SK-N-SH treated with all-trans-retinoic acid at 6 μM for 48 hours (cell line): Measurements from ENCODE around the gene PGC.

Source experiments
- ARNTL ChIP-seq: fragments of 450-650 bp; formaldehyde crosslinking; IDR thresholded peaks from 2 replicates; pipeline ENCODE4 v1.5.0; 2020; ENCODE audit warnings: low read depth, mild to moderate bottlenecking, moderate library complexity, borderline replicate concordance
- BACH2 ChIP-seq: fragments of 250-450 bp; sonication (Bioruptor Pico); IDR thresholded peaks from 2 replicates; pipeline ENCODE4 v1.9.0; 2021; ENCODE audit warnings: mild to moderate bottlenecking, borderline replicate concordance
- CREB5 ChIP-seq: fragments of 250-450 bp; sonication (Bioruptor Pico); IDR thresholded peaks from 2 replicates; pipeline ENCODE4 v1.5.1; 2020; ENCODE audit warnings: low read depth, mild to moderate bottlenecking, moderate library complexity
- ESRRG ChIP-seq: fragments of 250-450 bp; sonication (Bioruptor Pico); IDR thresholded peaks from 2 replicates; pipeline ENCODE4 v1.6.1; 2021; ENCODE audit warnings: mild to moderate bottlenecking
- GLIS3 ChIP-seq: fragments of 250-450 bp; sonication (Bioruptor Pico); IDR thresholded peaks from 2 replicates; pipeline ENCODE4 v1.5.0; 2020; ENCODE audit warnings: mild to moderate bottlenecking, moderate library complexity
- ISL1 ChIP-seq: fragments of 250-450 bp; sonication (Bioruptor Pico); IDR thresholded peaks from 2 replicates; pipeline ENCODE4 v2.1.2; 2022; ENCODE audit warnings: mild to moderate bottlenecking, moderate library complexity
- PATZ1 ChIP-seq: fragments of 250-450 bp; sonication (Bioruptor Pico); IDR thresholded peaks from 2 replicates; pipeline ENCODE4 v1.8.0; 2020; ENCODE audit warnings: mild to moderate bottlenecking, moderate library complexity, borderline replicate concordance
- PPARA ChIP-seq: fragments of 250-450 bp; sonication (Bioruptor Pico); IDR thresholded peaks from 2 replicates; pipeline ENCODE4 v1.5.0; 2020; ENCODE audit warnings: mild to moderate bottlenecking, borderline replicate concordance
- RARB ChIP-seq: fragments of 250-450 bp; sonication (Bioruptor Pico); IDR thresholded peaks from 2 replicates; pipeline ENCODE4 v1.8.0; 2021; ENCODE audit warnings: mild to moderate bottlenecking, moderate library complexity
- TOX ChIP-seq: fragments of 250-450 bp; sonication (Bioruptor Pico); IDR thresholded peaks from 2 replicates; pipeline ENCODE4 v1.8.0; 2021; ENCODE audit warnings: mild to moderate bottlenecking, moderate library complexity, borderline replicate concordance
- ZFP3 ChIP-seq: fragments of 250-450 bp; sonication (Bioruptor Pico); IDR thresholded peaks from 2 replicates; pipeline ENCODE4 v1.5.0; 2020; ENCODE audit warnings: mild to moderate bottlenecking, moderate library complexity
- ZFP30 ChIP-seq: fragments of 450-650 bp; formaldehyde crosslinking; IDR thresholded peaks from 2 replicates; pipeline ENCODE4 v1.5.0; 2022; ENCODE audit warnings: mild to moderate bottlenecking, moderate library complexity
- ZNF70 ChIP-seq: fragments of 450-650 bp; formaldehyde crosslinking; IDR thresholded peaks from 2 replicates; pipeline ENCODE4 v1.5.0; 2020; ENCODE audit warnings: mild to moderate bottlenecking, moderate library complexity
- ZNF8 ChIP-seq: fragments of 450-650 bp; formaldehyde crosslinking; IDR thresholded peaks from 2 replicates; pipeline ENCODE4 v1.5.0; 2020; ENCODE audit warnings: mild to moderate bottlenecking, moderate library complexity

- TF ChIP-seq RARB (CRISPR knock-in tag) (no peak), ZFP30 (CRISPR knock-in tag) (no peak), ISL1 (CRISPR knock-in tag) (no peak), ZNF70 (CRISPR knock-in tag) (no peak), PATZ1 (no peak), ZNF8 (CRISPR knock-in tag) (no peak), ZFP3 (CRISPR knock-in tag) (no peak), TOX (CRISPR knock-in tag) (no peak), BACH2 (CRISPR knock-in tag) (no peak), GLIS3 (CRISPR knock-in tag) (no peak), PPARA (CRISPR knock-in tag) (no peak), CREB5 (CRISPR knock-in tag) (no peak), ARNTL (CRISPR knock-in tag) (no peak), ESRRG (CRISPR knock-in tag) (no peak)
Observed at GRCh38 chr6:41704656-41705310, 42.4 kb downstream of the PGC start.
